ENCODE data around the gene SHISA9.

DNA sequence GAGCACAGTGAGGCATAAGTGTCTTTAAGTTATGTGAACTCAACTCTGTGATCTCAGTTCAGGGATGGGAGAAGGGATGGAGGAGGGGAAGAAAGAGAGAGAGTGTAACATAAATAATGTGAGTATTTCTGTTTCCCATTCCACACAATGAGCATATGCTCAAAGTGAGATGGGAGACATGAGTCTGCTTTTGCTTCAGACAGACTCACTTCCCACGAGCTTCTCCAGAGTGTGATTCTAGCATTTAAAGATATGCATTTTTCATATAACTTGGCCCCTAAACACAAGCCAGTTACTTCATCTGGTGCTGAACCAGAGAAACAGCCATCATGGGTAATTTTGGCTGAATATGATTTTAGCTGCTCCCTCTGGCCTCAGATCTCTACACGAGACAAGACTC, 35.0 kb downstream of the SHISA9 start:
- TF ChIP-seq, protein P1, sequence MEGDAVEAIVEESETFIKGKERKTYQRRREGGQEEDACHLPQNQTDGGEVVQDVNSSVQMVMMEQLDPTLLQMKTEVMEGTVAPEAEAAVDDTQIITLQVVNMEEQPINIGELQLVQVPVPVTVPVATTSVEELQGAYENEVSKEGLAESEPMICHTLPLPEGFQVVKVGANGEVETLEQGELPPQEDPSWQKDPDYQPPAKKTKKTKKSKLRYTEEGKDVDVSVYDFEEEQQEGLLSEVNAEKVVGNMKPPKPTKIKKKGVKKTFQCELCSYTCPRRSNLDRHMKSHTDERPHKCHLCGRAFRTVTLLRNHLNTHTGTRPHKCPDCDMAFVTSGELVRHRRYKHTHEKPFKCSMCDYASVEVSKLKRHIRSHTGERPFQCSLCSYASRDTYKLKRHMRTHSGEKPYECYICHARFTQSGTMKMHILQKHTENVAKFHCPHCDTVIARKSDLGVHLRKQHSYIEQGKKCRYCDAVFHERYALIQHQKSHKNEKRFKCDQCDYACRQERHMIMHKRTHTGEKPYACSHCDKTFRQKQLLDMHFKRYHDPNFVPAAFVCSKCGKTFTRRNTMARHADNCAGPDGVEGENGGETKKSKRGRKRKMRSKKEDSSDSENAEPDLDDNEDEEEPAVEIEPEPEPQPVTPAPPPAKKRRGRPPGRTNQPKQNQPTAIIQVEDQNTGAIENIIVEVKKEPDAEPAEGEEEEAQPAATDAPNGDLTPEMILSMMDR (IDR thresholded peaks at IDR 0.05) = no peak
- TF ChIP-seq CHD2 (IDR thresholded peaks at IDR 0.05; ENCODE audit: low read length, partially characterized antibody) = no peak

Data from SK-N-SH (cell line).